ENCODE measurements around the gene GPR146. TPM values are rescaled to one million over a fixed set of nuclear protein-coding genes. Genes with fewer than 3 reads are reported as not detected.
A peak's percentile ranks its signal among the peaks of the same experiment; 100 is the strongest.

The GPR146 gene
- total RNA-seq, 2 donors from 2014 or later, result 9.0 to 20.3 TPM

DNA sequence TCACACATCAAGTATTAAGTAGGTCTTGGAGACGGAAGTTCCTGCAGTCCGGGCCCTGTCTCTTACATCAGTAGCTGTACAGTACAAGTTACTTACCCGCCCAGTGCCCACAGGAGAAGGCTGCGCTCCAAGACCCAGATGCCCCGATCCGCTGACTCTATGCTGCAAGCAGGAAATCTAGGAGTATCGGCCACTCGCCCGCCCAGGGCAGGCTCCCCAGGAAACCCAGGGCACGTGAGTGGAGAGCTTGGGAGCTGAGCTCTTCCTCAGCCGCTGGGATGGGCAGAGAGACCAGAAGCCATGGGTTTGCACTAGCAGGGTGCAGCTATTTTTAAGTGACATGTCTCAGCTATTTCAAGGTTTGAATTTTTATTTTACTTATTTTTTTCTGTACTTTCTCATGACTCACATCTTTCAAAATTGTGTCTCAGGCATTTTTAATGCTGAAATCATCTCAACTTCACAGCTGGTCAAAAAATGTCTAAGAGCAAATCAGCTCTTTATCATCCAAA is 41.6 kb downstream of the GPR146 start:
- Histone ChIP-seq H3K4me3 (peak overlapping the region; percentile 67), H3K9me3 (no peaks in the 10 kb centered on the region), H3K27ac (peak overlapping the region; percentile 13 to 38), H3K36me3 (no peaks in the 10 kb centered on the region), H3K4me1 (ENCODE audit: control insufficient read depth in 1 of 2, low read depth in 2 of 2) (peaks cover 16 to 38% of the 10 kb centered on the region in 2 donors), H3K27me3 (replicated peaks; ENCODE audit: insufficient read depth) (no peaks in the 10 kb centered on the region)
- no peak for ATAC-seq (ENCODE audit: insufficient number of reproducible peaks, low FRiP score, low read depth)
- no peak for DNase-seq (ENCODE audit: low spot score)
- TF ChIP-seq, protein P1, sequence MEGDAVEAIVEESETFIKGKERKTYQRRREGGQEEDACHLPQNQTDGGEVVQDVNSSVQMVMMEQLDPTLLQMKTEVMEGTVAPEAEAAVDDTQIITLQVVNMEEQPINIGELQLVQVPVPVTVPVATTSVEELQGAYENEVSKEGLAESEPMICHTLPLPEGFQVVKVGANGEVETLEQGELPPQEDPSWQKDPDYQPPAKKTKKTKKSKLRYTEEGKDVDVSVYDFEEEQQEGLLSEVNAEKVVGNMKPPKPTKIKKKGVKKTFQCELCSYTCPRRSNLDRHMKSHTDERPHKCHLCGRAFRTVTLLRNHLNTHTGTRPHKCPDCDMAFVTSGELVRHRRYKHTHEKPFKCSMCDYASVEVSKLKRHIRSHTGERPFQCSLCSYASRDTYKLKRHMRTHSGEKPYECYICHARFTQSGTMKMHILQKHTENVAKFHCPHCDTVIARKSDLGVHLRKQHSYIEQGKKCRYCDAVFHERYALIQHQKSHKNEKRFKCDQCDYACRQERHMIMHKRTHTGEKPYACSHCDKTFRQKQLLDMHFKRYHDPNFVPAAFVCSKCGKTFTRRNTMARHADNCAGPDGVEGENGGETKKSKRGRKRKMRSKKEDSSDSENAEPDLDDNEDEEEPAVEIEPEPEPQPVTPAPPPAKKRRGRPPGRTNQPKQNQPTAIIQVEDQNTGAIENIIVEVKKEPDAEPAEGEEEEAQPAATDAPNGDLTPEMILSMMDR (IDR thresholded peaks at IDR 0.05), result no peak

DNA sequence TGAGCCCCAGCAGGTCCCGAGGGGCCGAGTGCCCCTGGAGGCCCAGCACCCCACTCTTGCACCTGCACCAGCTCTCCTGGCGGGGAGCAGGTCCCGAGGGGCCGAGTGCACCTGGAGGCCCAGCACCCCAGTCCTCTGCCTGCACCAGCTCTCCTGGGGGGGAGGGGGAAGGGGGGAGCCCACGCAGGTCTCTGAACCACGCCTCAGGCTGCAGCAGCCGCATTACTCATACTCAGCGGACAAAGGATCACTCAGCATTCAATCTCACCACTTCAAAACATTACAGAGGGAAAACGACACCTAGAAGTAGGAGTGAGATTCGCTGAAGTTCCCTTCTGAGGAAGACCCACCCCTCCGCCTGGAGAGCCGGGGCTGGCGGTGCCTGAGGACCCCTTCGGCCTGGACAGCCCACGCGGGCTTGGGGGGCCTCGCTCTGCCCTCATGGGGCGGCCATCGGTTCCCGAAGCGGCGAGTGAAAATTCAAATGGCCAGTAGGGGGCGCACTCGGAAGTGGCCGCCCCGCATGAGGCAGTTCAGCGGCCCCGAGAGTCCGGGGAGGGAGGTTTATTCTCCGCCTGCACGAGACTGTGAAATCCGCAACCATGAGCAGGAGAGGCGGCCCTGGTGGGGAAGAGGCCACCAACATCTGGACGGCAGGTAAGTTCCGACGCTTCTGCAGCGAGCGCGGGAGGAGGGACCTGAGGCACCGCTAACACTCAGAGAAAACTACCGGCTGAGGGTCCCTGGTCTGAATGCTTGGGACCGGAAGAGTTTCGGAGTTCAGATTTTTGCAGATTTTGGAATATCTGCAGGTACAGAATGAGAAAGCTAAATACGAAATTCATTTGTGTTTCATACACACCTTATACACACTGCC is 42.5 kb downstream of the GPR146 start:
- Histone ChIP-seq H3K4me3 (peak overlapping the region; percentile 67), H3K36me3 (no peaks in the 10 kb centered on the region), H3K27me3 (replicated peaks; ENCODE audit: insufficient read depth) (no peaks in the 10 kb centered on the region), H3K4me1 (ENCODE audit: control insufficient read depth in 1 of 2, low read depth in 2 of 2) (peaks cover 16 to 38% of the 10 kb centered on the region in 2 donors), H3K9me3 (no peaks in the 10 kb centered on the region), H3K27ac (peak overlapping the region in 1 of 2 donors; percentile 13)
- peak; percentile 40 for ATAC-seq (ENCODE audit: insufficient number of reproducible peaks, low FRiP score, low read depth)
- DNase-seq (ENCODE audit: low spot score), result peak; percentile 28
- TF ChIP-seq, protein P1 (IDR thresholded peaks at IDR 0.05), result peak; percentile 94

DNA sequence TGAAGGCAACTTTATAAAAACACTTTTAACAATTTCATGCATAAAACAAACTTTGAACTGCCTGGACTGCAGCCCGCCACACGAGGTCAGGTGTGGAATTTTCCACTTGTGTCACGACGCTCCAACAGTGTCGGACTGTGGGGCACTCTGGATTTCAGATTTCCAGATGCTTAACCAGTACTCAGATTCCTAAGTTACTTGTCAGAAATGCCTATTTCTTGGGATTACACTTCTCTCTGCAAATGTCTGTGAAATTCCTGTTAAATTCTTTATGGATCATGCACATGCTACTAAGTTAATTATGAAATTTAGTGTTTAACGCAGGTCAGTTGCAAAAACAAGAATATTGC is 43.1 kb downstream of the GPR146 start:
- Histone ChIP-seq H3K4me3 (peak overlapping the region; percentile 67), H3K27ac (peak overlapping the region; percentile 25 to 74)

DNA sequence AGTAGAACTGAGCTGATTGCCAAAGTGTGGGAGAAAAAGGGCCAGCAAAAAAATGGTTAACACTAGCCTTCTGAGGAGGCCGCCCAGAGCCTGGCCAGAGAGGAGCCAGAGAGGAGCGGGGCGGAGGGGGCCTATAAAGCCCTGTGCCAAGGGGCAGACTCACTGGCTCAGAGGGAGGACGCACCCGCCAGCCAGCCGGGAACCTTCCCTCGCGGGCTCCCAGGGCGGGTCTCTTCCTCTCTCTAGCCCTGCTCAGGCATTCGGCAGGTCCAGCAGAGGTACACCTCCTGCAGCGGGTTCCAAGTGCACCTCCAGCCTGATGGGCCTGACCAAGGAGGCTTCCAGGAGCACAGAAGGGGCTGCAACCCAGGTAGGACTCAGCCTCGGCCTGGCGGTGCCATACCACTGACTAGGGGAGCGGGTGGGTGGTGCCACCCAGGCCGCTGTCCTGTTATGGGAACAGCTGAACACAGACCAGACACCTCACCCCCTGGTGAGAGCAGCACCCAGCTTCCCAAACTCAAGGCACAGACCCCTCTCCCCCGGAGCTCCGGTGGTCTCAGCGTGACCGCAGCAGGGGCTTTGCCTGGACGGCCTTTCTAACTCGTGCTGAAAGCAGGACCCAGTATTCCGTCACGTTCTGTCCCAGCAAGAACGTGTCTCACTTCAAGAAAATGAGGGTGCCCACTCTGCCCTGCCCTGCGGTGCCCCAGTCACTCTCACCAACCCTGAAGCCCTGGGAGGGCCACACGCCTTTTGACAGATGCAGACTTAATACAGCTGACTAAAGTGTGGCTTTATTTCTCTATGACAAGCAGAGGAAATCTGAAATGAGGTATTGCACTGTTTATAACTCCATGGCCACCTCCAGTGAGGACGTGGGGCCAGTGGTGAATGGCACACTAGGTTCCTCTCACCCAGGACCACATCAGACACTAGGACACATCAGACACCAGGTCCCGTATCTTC is 43.9 kb downstream of the GPR146 start, which contains the start of gene GPER1:
GPER1 (plus strand) TSS at position 162 of the 969 bp plus-strand sequence. CDS start 3,616 bp downstream, outside the sequence.
- Histone ChIP-seq H3K4me1 (ENCODE audit: control insufficient read depth in 1 of 2, low read depth in 2 of 2) (peaks cover 16 to 38% of the 10 kb centered on the region in 2 donors), H3K27me3 (replicated peaks; ENCODE audit: insufficient read depth) (no peaks in the 10 kb centered on the region), H3K9me3 (no peaks in the 10 kb centered on the region), H3K27ac (peak within 1 kb of the TSS; percentile 25 to 74), H3K4me3 (peak within 1 kb of the TSS; percentile 67), H3K36me3 (peaks cover 8% of the 10 kb centered on the region)
- DNase-seq (ENCODE audit: low spot score) (peak; percentile 25), ATAC-seq (ENCODE audit: insufficient number of reproducible peaks, low FRiP score, low read depth) (no peak)
- TF ChIP-seq, protein P1 (IDR thresholded peaks at IDR 0.05), result no peak

More for the DNA sequence above, 43.1 kb downstream of the GPR146 start:
- ATAC-seq (ENCODE audit: insufficient number of reproducible peaks, low FRiP score, low read depth), result no peak
- Histone ChIP-seq H3K27me3 (replicated peaks; ENCODE audit: insufficient read depth) (no peaks in the 10 kb centered on the region), H3K36me3 (peaks cover 4% of the 10 kb centered on the region), H3K9me3 (no peaks in the 10 kb centered on the region), H3K4me1 (ENCODE audit: control insufficient read depth in 1 of 2, low read depth in 2 of 2) (peaks cover 16 to 38% of the 10 kb centered on the region in 2 donors)
- TF ChIP-seq, protein P1 (IDR thresholded peaks at IDR 0.05), result no peak
- no peak for DNase-seq (ENCODE audit: low spot score)

Data from thoracic aorta (tissue), 2 donors.